ENCODE measurements around the gene NPR2. TPM values are rescaled to one million over a fixed set of nuclear protein-coding genes. Genes with fewer than 3 reads are reported as not detected.

Gene NPR2
- total and polyA plus RNA-seq, 2 of the 13 experiments (the other 11 are each of a cell fraction or from before 2014, with no cell fraction given) = 7.4 to 9.4 TPM

DNA sequence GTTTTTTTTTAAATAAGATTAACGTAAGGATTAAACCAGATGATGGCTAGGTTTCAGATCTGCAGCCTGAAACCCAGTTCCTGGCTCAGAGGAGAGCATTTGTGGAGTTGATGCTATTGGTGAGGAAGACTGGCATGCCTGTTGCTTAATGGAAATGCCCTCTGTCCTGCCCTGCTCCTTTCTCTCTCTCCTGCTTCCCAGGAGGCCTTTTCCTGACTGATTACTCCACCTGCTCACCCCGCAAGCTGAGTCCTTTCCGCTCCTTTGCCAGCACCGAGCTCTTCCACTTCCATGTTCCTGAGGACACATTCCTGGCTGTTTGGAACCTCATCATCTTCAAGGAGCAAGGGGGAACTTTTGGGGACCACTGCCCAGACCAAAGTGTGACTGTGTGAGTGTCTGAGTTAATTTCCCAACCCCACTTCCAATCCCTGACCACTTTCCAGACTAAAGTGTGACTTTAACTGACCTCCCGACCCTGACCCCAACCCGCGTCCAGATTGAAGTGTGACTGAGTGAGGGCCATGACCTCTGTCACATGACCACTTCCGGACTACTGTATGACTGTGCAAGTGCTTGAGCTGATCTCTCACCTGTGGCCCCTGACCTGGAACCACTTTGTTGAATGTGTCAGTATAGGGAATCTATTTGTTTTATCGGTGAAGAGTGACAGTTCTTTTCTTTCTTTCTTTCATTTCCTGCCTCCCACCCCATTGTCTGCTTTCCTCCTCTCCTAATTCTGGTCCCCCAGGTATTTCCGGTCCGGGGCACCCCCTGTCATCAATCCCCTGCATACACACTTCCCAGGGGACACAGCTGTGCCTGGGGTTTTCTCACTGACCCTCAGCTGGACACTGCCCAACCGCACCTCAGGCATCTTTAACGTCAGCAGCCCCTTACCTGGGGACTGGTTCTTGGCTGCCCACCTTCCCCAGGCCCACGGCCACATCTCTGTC is 43.1 kb downstream of the NPR2 start (continued):
- TF ChIP-seq HDAC1 (CRISPR knock-in tag; IDR thresholded peaks at IDR 0.05) (peak; percentile 58; the same call in 1 of the 2 replicates), DPF2 (CRISPR knock-in tag; IDR thresholded peaks at IDR 0.05; ENCODE audit: borderline replicate concordance, low read depth) (no peak), HNRNPLL (IDR thresholded peaks at IDR 0.05; ENCODE audit: low read depth, low read length, poor library complexity, severe bottlenecking) (no peak), ZNF7 (CRISPR knock-in tag; IDR thresholded peaks at IDR 0.05) (no peak), ZNF274 (CRISPR knock-in tag; IDR thresholded peaks at IDR 0.05) (no peak), SRF (IDR thresholded peaks at IDR 0.05; ENCODE audit: low read depth, low read length) (no peak), MIER3 (CRISPR knock-in tag; IDR thresholded peaks at IDR 0.05; ENCODE audit: borderline replicate concordance) (no peak), MED8 (CRISPR knock-in tag; IDR thresholded peaks at IDR 0.05; ENCODE audit: insufficient replicate concordance) (no peak), ATF7 (IDR thresholded peaks at IDR 0.05) (no peak), ATF7 (CRISPR knock-in tag; IDR thresholded peaks at IDR 0.05) (no peak), FOXP1 (IDR thresholded peaks at IDR 0.05) (no peak), FOXP1 (CRISPR knock-in tag; IDR thresholded peaks at IDR 0.05) (0 out of 2 replicates have a peak, but pooled peaks have one; percentile 15), MBNL3 (CRISPR knock-in tag; conservative IDR thresholded peaks at IDR 0.05) (no peak)
- TF ChIP-seq, protein P1, sequence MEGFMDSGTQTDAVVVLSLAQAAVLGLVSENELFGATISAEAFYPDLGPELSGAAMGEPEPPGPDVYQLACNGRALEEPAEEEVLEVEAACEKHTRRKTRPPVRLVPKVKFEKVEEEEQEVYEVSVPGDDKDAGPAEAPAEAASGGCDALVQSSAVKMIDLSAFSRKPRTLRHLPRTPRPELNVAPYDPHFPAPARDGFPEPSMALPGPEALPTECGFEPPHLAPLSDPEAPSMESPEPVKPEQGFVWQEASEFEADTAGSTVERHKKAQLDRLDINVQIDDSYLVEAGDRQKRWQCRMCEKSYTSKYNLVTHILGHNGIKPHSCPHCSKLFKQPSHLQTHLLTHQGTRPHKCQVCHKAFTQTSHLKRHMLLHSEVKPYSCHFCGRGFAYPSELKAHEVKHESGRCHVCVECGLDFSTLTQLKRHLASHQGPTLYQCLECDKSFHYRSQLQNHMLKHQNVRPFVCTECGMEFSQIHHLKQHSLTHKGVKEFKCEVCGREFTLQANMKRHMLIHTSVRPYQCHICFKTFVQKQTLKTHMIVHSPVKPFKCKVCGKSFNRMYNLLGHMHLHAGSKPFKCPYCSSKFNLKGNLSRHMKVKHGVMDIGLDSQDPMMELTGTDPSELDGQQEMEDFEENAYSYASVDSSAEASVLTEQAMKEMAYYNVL (CRISPR knock-in tag; IDR thresholded peaks at IDR 0.05; ENCODE audit: borderline replicate concordance) = no peak
- TF ChIP-seq, protein P2, sequence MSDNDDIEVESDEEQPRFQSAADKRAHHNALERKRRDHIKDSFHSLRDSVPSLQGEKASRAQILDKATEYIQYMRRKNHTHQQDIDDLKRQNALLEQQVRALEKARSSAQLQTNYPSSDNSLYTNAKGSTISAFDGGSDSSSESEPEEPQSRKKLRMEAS (IDR thresholded peaks at IDR 0.05) = peak; percentile 39; the same call in 1 of the 2 replicates
- TF ChIP-seq, protein P3, sequence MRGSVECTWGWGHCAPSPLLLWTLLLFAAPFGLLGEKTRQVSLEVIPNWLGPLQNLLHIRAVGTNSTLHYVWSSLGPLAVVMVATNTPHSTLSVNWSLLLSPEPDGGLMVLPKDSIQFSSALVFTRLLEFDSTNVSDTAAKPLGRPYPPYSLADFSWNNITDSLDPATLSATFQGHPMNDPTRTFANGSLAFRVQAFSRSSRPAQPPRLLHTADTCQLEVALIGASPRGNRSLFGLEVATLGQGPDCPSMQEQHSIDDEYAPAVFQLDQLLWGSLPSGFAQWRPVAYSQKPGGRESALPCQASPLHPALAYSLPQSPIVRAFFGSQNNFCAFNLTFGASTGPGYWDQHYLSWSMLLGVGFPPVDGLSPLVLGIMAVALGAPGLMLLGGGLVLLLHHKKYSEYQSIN (CRISPR knock-in tag; IDR thresholded peaks at IDR 0.05; ENCODE audit: borderline replicate concordance) = no peak
- TF ChIP-seq, protein P4, sequence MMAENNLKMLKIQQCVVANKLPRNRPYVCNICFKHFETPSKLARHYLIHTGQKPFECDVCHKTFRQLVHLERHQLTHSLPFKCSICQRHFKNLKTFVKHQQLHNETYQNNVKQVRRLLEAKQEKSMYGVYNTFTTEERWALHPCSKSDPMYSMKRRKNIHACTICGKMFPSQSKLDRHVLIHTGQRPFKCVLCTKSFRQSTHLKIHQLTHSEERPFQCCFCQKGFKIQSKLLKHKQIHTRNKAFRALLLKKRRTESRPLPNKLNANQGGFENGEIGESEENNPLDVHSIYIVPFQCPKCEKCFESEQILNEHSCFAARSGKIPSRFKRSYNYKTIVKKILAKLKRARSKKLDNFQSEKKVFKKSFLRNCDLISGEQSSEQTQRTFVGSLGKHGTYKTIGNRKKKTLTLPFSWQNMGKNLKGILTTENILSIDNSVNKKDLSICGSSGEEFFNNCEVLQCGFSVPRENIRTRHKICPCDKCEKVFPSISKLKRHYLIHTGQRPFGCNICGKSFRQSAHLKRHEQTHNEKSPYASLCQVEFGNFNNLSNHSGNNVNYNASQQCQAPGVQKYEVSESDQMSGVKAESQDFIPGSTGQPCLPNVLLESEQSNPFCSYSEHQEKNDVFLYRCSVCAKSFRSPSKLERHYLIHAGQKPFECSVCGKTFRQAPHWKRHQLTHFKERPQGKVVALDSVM (CRISPR knock-in tag; IDR thresholded peaks at IDR 0.05) = no peak
- TF ChIP-seq, protein P5, sequence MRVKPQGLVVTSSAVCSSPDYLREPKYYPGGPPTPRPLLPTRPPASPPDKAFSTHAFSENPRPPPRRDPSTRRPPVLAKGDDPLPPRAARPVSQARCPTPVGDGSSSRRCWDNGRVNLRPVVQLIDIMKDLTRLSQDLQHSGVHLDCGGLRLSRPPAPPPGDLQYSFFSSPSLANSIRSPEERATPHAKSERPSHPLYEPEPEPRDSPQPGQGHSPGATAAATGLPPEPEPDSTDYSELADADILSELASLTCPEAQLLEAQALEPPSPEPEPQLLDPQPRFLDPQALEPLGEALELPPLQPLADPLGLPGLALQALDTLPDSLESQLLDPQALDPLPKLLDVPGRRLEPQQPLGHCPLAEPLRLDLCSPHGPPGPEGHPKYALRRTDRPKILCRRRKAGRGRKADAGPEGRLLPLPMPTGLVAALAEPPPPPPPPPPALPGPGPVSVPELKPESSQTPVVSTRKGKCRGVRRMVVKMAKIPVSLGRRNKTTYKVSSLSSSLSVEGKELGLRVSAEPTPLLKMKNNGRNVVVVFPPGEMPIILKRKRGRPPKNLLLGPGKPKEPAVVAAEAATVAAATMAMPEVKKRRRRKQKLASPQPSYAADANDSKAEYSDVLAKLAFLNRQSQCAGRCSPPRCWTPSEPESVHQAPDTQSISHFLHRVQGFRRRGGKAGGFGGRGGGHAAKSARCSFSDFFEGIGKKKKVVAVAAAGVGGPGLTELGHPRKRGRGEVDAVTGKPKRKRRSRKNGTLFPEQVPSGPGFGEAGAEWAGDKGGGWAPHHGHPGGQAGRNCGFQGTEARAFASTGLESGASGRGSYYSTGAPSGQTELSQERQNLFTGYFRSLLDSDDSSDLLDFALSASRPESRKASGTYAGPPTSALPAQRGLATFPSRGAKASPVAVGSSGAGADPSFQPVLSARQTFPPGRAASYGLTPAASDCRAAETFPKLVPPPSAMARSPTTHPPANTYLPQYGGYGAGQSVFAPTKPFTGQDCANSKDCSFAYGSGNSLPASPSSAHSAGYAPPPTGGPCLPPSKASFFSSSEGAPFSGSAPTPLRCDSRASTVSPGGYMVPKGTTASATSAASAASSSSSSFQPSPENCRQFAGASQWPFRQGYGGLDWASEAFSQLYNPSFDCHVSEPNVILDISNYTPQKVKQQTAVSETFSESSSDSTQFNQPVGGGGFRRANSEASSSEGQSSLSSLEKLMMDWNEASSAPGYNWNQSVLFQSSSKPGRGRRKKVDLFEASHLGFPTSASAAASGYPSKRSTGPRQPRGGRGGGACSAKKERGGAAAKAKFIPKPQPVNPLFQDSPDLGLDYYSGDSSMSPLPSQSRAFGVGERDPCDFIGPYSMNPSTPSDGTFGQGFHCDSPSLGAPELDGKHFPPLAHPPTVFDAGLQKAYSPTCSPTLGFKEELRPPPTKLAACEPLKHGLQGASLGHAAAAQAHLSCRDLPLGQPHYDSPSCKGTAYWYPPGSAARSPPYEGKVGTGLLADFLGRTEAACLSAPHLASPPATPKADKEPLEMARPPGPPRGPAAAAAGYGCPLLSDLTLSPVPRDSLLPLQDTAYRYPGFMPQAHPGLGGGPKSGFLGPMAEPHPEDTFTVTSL (CRISPR knock-in tag; IDR thresholded peaks at IDR 0.05; ENCODE audit: borderline replicate concordance) = no peak
